Measurements from ENCODE around the gene REPS2. TPM values are rescaled to one million over a fixed set of nuclear protein-coding genes. Genes with fewer than 3 reads are reported as not detected.
"Not testable (repeated sequence)": the region's sequence is repeated elsewhere in the genome, so short reads cannot be mapped to it uniquely, and the experiment has no call there.

REPS2 gene
- total RNA-seq, 2 experiments from 2014 or later = not detected

- peak overlapping the region; percentile 72 for H3K4me3 Mint-ChIP-seq
- ChIA-PET POLR2A (interaction anchor here (1.2 kb wide), 1 partner anchor 65 kb away, joined by 3 read pairs; no protein-coding TSS in a partner anchor), CTCF (interaction anchor here (0.8 to 2.6 kb wide), 3 partner anchors 64 to 99 kb away, joined by 3 to 9 read pairs (median 5); no protein-coding TSS in a partner anchor)
- ATAC-seq = peak; percentile 28
- peaks cover 2% of the 10 kb centered on the region for H3K4me1 Mint-ChIP-seq (ENCODE audit: low read depth)
- intact Hi-C loops (cut with micrococcal nuclease) = no loop called here
- no peak for TF ChIP-seq CTCF (IDR thresholded peaks at IDR 0.05)
- H3K9me3 Mint-ChIP-seq = no peaks in the 10 kb centered on the region
- no peaks in the 10 kb centered on the region for H3K36me3 Mint-ChIP-seq (ENCODE audit: low read depth)
- H3K27ac Mint-ChIP-seq = no peak overlapping the region
- no peak for DNase-seq
- H3K27me3 Mint-ChIP-seq = peaks cover 12% of the 10 kb centered on the region
These were observed 609 bp downstream of the REPS2 start for GRCh38 chrX:16946971-16947562.

GRCh38 chrX:16950423-16950822, 4.0 kb downstream of the REPS2 start:
- DNase-seq = no peak
- H3K9me3 Mint-ChIP-seq = no peaks in the 10 kb centered on the region
- no peak for TF ChIP-seq CTCF (IDR thresholded peaks at IDR 0.05)
- H3K27ac Mint-ChIP-seq = no peak overlapping the region
- ChIA-PET POLR2A (no interaction called here), CTCF (no interaction called here)
- intact Hi-C loops (cut with micrococcal nuclease) = no loop called here
- H3K4me1 Mint-ChIP-seq (ENCODE audit: low read depth) = peaks cover 2% of the 10 kb centered on the region
- no peak overlapping the region for H3K4me3 Mint-ChIP-seq
- peaks cover 14% of the 10 kb centered on the region for H3K27me3 Mint-ChIP-seq
- no peaks in the 10 kb centered on the region for H3K36me3 Mint-ChIP-seq (ENCODE audit: low read depth)
- no peak for ATAC-seq

- Mint-ChIP-seq H3K4me1 (ENCODE audit: low read depth) (no peaks in the 10 kb centered on the region), H3K36me3 (ENCODE audit: low read depth) (no peaks in the 10 kb centered on the region), H3K27ac (no peak overlapping the region), H3K9me3 (no peaks in the 10 kb centered on the region), H3K4me3 (no peak overlapping the region), H3K27me3 (peaks cover 4% of the 10 kb centered on the region)
- intact Hi-C loops (cut with micrococcal nuclease) = no loop called here
- ATAC-seq (no peak), DNase-seq (no peak)
- TF ChIP-seq CTCF (IDR thresholded peaks at IDR 0.05) = no peak
- CTCF ChIA-PET = no interaction called here
- POLR2A ChIA-PET = no interaction called here
These were observed 7.3 kb downstream of the REPS2 start for GRCh38 chrX:16953606-16954211.

GRCh38 chrX:16957751-16958150, 11.3 kb downstream of the REPS2 start:
- DNase-seq (no peak), ATAC-seq (no peak)
- H3K27me3 Mint-ChIP-seq = no peaks in the 10 kb centered on the region
- no peak overlapping the region for H3K4me3 Mint-ChIP-seq
- H3K27ac Mint-ChIP-seq = no peak overlapping the region
- no peaks in the 10 kb centered on the region for H3K4me1 Mint-ChIP-seq (ENCODE audit: low read depth)
- no peaks in the 10 kb centered on the region for H3K36me3 Mint-ChIP-seq (ENCODE audit: low read depth)
- TF ChIP-seq CTCF (IDR thresholded peaks at IDR 0.05) = no peak
- ChIA-PET CTCF (no interaction called here), POLR2A (no interaction called here)
- intact Hi-C loops (cut with micrococcal nuclease) = no loop called here
- no peaks in the 10 kb centered on the region for H3K9me3 Mint-ChIP-seq

GRCh38 chrX:16958356-16958755, 11.9 kb downstream of the REPS2 start:
- no peak for ATAC-seq
- no peak overlapping the region for H3K4me3 Mint-ChIP-seq
- no peaks in the 10 kb centered on the region for H3K36me3 Mint-ChIP-seq (ENCODE audit: low read depth)
- POLR2A ChIA-PET = no interaction called here
- H3K27me3 Mint-ChIP-seq = no peaks in the 10 kb centered on the region
- CTCF ChIA-PET = no interaction called here
- H3K27ac Mint-ChIP-seq = no peak overlapping the region
- no peaks in the 10 kb centered on the region for H3K4me1 Mint-ChIP-seq (ENCODE audit: low read depth)
- TF ChIP-seq CTCF (IDR thresholded peaks at IDR 0.05) = no peak
- H3K9me3 Mint-ChIP-seq = no peaks in the 10 kb centered on the region
- intact Hi-C loops (cut with micrococcal nuclease) = no loop called here
- no peak for DNase-seq

- DNase-seq; H3K36me3 Mint-ChIP-seq (ENCODE audit: low read depth); POLR2A ChIA-PET; CTCF ChIA-PET; H3K27me3 Mint-ChIP-seq; H3K4me1 Mint-ChIP-seq (ENCODE audit: low read depth); intact Hi-C loops (cut with micrococcal nuclease); H3K9me3 Mint-ChIP-seq; H3K4me3 Mint-ChIP-seq; ATAC-seq; H3K27ac Mint-ChIP-seq: not testable (repeated sequence)
These were observed 16.2 kb downstream of the REPS2 start for GRCh38 chrX:16962661-16963060.

All from activated CD8-positive, alpha-beta T cell treated with anti-CD3 and anti-CD28 coated beads for 36 hours (primary cell).